ENCODE measurements around the gene FBXL7. TPM values are rescaled to one million over a fixed set of nuclear protein-coding genes. Genes with fewer than 3 reads are reported as not detected.

The FBXL7 gene
- polyA plus RNA-seq, 3 donors: not detected

DNA sequence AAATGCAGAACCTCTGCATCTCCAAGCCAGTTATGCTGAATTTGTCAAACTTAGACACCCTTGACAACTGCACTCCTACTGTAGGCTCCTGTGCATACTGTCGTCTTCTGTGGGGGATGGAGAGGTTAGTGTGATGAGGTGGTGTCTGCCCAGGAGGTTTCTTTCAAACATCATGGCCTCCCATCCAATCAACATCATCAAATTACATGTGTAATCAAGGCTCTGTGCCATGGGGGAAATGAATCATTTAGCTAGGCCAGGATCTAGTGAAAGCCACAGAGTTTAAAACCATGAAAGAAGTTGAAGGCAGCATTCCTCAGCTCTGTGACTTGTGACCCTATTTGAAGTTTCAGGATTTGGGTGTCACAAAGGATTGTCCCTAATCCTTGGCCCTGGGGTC, 439.0 kb downstream of the FBXL7 start:
- TF ChIP-seq, protein P1, sequence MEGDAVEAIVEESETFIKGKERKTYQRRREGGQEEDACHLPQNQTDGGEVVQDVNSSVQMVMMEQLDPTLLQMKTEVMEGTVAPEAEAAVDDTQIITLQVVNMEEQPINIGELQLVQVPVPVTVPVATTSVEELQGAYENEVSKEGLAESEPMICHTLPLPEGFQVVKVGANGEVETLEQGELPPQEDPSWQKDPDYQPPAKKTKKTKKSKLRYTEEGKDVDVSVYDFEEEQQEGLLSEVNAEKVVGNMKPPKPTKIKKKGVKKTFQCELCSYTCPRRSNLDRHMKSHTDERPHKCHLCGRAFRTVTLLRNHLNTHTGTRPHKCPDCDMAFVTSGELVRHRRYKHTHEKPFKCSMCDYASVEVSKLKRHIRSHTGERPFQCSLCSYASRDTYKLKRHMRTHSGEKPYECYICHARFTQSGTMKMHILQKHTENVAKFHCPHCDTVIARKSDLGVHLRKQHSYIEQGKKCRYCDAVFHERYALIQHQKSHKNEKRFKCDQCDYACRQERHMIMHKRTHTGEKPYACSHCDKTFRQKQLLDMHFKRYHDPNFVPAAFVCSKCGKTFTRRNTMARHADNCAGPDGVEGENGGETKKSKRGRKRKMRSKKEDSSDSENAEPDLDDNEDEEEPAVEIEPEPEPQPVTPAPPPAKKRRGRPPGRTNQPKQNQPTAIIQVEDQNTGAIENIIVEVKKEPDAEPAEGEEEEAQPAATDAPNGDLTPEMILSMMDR (IDR thresholded peaks at IDR 0.05): no peak
- H3K27ac ChIP-seq (ENCODE audit: low read depth in 1 of 2, low read length in 2 of 2): no peak overlapping the region
- H3K9me3 ChIP-seq (replicated peaks in 1 of 2; ENCODE audit: control insufficient read depth in 1 of 2, insufficient read depth in 1 of 2, low read length in 2 of 2): peaks cover 40 to 52% of the 10 kb centered on the region in 2 donors
- no peak overlapping the region for H3K4me3 ChIP-seq (replicated peaks in 1 of 3; ENCODE audit: low read depth in 2 of 3, low read length in 3 of 3)
- no CpG with 5 or more reads among the region's 1 CpG for WGBS (ENCODE audit: insufficient coverage)
- no peaks in the 10 kb centered on the region for H3K36me3 ChIP-seq (replicated peaks in 1 of 2; ENCODE audit: control insufficient read depth in 1 of 2, insufficient read depth in 2 of 2, low read length in 2 of 2)
- no peaks in the 10 kb centered on the region for H3K4me1 Mint-ChIP-seq
- intact Hi-C loops (cut with micrococcal nuclease): no loop called here
- no peak overlapping the region for H3K9ac ChIP-seq (ENCODE audit: insufficient read depth, low read length, poor library complexity, severe bottlenecking)
- H3K9me3 Mint-ChIP-seq: peaks cover 3 to 29% (median 18%) of the 10 kb centered on the region in 7 donors
- H3K79me2 ChIP-seq (ENCODE audit: insufficient read depth, low read length): no peaks in the 10 kb centered on the region
- peaks cover 0 to 3% (median 2%) of the 10 kb centered on the region in 3 donors for H3K27me3 Mint-ChIP-seq (ENCODE audit: low read depth in 3 of 3)
- no peak overlapping the region for H2AFZ ChIP-seq (ENCODE audit: insufficient read depth, low read depth, low read length, poor library complexity, severe bottlenecking)
- no peak overlapping the region for H3K27ac Mint-ChIP-seq
- H3K4me2 ChIP-seq (replicated peaks; ENCODE audit: extremely low read depth, low read length, poor library complexity, severe bottlenecking): no peak overlapping the region
- no peaks in the 10 kb centered on the region for H3K4me1 ChIP-seq (ENCODE audit: control insufficient read depth in 1 of 2, insufficient read depth in 2 of 2, low read length in 2 of 2)
- DNase-seq: no peak
- no peaks in the 10 kb centered on the region for H3K27me3 ChIP-seq (ENCODE audit: control insufficient read depth in 2 of 2, insufficient read depth in 2 of 2, low read length in 2 of 2)
- H3K4me3 Mint-ChIP-seq: no peak overlapping the region
- no peaks in the 10 kb centered on the region for H4K20me1 ChIP-seq (ENCODE audit: insufficient read depth, low read length)
- no peaks in the 10 kb centered on the region for H3K36me3 Mint-ChIP-seq

- Histone ChIP-seq H2AFZ (ENCODE audit: insufficient read depth, low read depth, low read length, poor library complexity, severe bottlenecking) (no peak overlapping the region), H3K27ac (ENCODE audit: low read depth in 1 of 2, low read length in 2 of 2) (no peak overlapping the region), H3K27me3 (ENCODE audit: control insufficient read depth in 2 of 2, insufficient read depth in 2 of 2, low read length in 2 of 2) (no peaks in the 10 kb centered on the region), H3K79me2 (ENCODE audit: insufficient read depth, low read length) (no peaks in the 10 kb centered on the region), H3K4me2 (replicated peaks; ENCODE audit: extremely low read depth, low read length, poor library complexity, severe bottlenecking) (no peak overlapping the region), H3K4me1 (ENCODE audit: control insufficient read depth in 1 of 2, insufficient read depth in 2 of 2, low read length in 2 of 2) (no peaks in the 10 kb centered on the region), H3K9me3 (replicated peaks in 1 of 2; ENCODE audit: control insufficient read depth in 1 of 2, insufficient read depth in 1 of 2, low read length in 2 of 2) (peaks cover 46 to 58% of the 10 kb centered on the region in 2 donors), H3K4me3 (replicated peaks in 1 of 3; ENCODE audit: low read depth in 2 of 3, low read length in 3 of 3) (no peak overlapping the region), H3K9ac (ENCODE audit: insufficient read depth, low read length, poor library complexity, severe bottlenecking) (no peak overlapping the region), H4K20me1 (ENCODE audit: insufficient read depth, low read length) (no peaks in the 10 kb centered on the region), H3K36me3 (replicated peaks in 1 of 2; ENCODE audit: control insufficient read depth in 1 of 2, insufficient read depth in 2 of 2, low read length in 2 of 2) (no peaks in the 10 kb centered on the region)
- 100% methylated on average over 1 of the region's 3 CpGs for WGBS (ENCODE audit: insufficient coverage)
- Mint-ChIP-seq H3K27ac (no peak overlapping the region), H3K4me1 (no peaks in the 10 kb centered on the region), H3K9me3 (peaks cover 7 to 33% (median 20%) of the 10 kb centered on the region in 7 donors), H3K4me3 (no peak overlapping the region), H3K27me3 (ENCODE audit: low read depth in 3 of 3) (peaks cover 0 to 2% (median 0%) of the 10 kb centered on the region in 3 donors), H3K36me3 (no peaks in the 10 kb centered on the region)
- no peak for DNase-seq
- intact Hi-C loops (cut with micrococcal nuclease): no loop called here
- TF ChIP-seq, protein P1 (IDR thresholded peaks at IDR 0.05): no peak
Measured at GRCh38 chr5:15940905-15941304, 440.9 kb downstream of the FBXL7 start.

All from CD14-positive monocyte (primary cell).